HCT116 (cell line): Measurements from ENCODE around the gene AATF. TPM values are rescaled to one million over a fixed set of nuclear protein-coding genes. Genes with fewer than 3 reads are reported as not detected.

ENCODE experiments used
- ATAC-seq: fragments of 200-7000 bp; cut with Tn5 transposase; 2 replicates; pipeline ENCODE4 v1.9.1; 2020; ENCODE audit warnings: mild to moderate bottlenecking, moderate library complexity
- BruUV-seq: library from RNA; stranded (reverse); fragments of 400-500 nt; replicated peaks from 2 replicates; lab custom pipeline; 2021; lab: Mats Ljungman, UMichigan
- CTCF ChIA-PET: fragments of 300-600 bp; sonication (Branson Sonifier 250); formaldehyde crosslinking; loops from one replicate; lab custom pipeline; 2021; ENCODE audit warnings: antibody characterized with exemption; lab: Charles Lee
- POLR2A ChIA-PET: fragments of 300-600, 350-600 bp; sonication (Branson Sonifier 250); formaldehyde crosslinking; loops from one replicate; lab custom pipeline; 2021; ENCODE audit warnings: antibody characterized with exemption; lab: Charles Lee
- RAD21 ChIA-PET, 2 experiments: fragments of 300-600 bp; sonication (Branson Sonifier 250); formaldehyde crosslinking; loops; one replicate each; lab custom pipeline; 2023; ENCODE audit warnings: low total read pairs in 2 of 2; ENCODE audit not compliant: uncharacterized antibody in 2 of 2, unreplicated experiment in 2 of 2, low non-redundant PET in 1 of 2; lab: Charles Lee
- DNase-seq: peaks from one replicate; pipeline ENCODE4 v3.0.0-alpha.2; 2010; ENCODE audit warnings: low read depth, low spot score
- H2AFZ ChIP-seq: fragments of 200-600 bp; shearing (Covaris generic), sonication (generic); 2 replicates; pipeline ENCODE4 v1.6.1; 2017; ENCODE audit warnings: low read depth, mixed run types, mixed read lengths, antibody characterized with exemption, low read length; ENCODE audit not compliant: poor library complexity, severe bottlenecking
- H3K27ac ChIP-seq: 2 replicates; pipeline ENCODE4 v1.5.1; 2012; ENCODE audit warnings: low read depth, low read length
- H3K27me3 ChIP-seq: fragments of 200-600 bp; sonication (generic); 2 replicates; pipeline ENCODE4 v1.6.1; 2016; ENCODE audit warnings: mixed run types, low read length, mixed read lengths; ENCODE audit not compliant: insufficient read depth
- H3K36me3 ChIP-seq, 2 experiments: fragments of 200-500 bp in 1 of 2; fragments of 200-600 bp in 1 of 2; sonication (Bioruptor generic) in 1 of 2; sonication (generic) in 1 of 2; 2 replicates each; pipeline versions ENCODE4 v1.5.1 to v1.6.1; 2014 to 2016; ENCODE audit warnings: low read length in 2 of 2, inconsistent platforms in 1 of 2, mixed read lengths in 1 of 2, mixed run types in 1 of 2; ENCODE audit not compliant: insufficient read depth in 2 of 2, control insufficient read depth in 1 of 2
- H3K4me1 ChIP-seq, 2 experiments: fragments of 200-600 bp in 1 of 2; sonication (generic) in 1 of 2; 2 replicates each; pipeline versions ENCODE4 v1.5.1 to v1.6.1; 2012 to 2017; ENCODE audit warnings: low read length in 2 of 2, inconsistent platforms in 1 of 2, mild to moderate bottlenecking in 1 of 2, mixed read lengths in 1 of 2, mixed run types in 1 of 2, moderate library complexity in 1 of 2; ENCODE audit not compliant: insufficient read depth in 2 of 2, control insufficient read depth in 1 of 2
- H3K4me2 ChIP-seq: fragments of 200-600 bp; sonication (generic); 2 replicates; pipeline ENCODE4 v1.6.1; 2017; ENCODE audit warnings: mixed run types, low read length, mixed read lengths
- H3K4me3 ChIP-seq, 2 experiments: fragments of 200-600 bp in 1 of 2; sonication (generic) in 1 of 2; replicated peaks in 1 of 2; 2 replicates each; pipeline ENCODE4 v1.5.1; 2011 to 2016; ENCODE audit warnings: low read length in 2 of 2, control low read depth in 1 of 2, low read depth in 1 of 2, mild to moderate bottlenecking in 1 of 2, mixed read lengths in 1 of 2, mixed run types in 1 of 2
- H3K79me2 ChIP-seq: fragments of 200-600 bp; sonication (generic); 2 replicates; pipeline ENCODE4 v1.6.1; 2017; ENCODE audit warnings: mild to moderate bottlenecking, mixed run types, low read length, moderate library complexity, mixed read lengths; ENCODE audit not compliant: insufficient read depth
- H3K9ac ChIP-seq: fragments of 200-600 bp; sonication (generic); 2 replicates; pipeline ENCODE4 v1.6.1; 2016; ENCODE audit warnings: low read length, mixed read lengths
- H3K9me2 ChIP-seq: fragments of 200-600 bp; sonication (generic), shearing (Covaris generic); 2 replicates; pipeline ENCODE4 v1.6.1; 2017; ENCODE audit warnings: mixed run types, mild to moderate bottlenecking, moderate library complexity; ENCODE audit not compliant: insufficient read depth
- H3K9me3 ChIP-seq, 2 experiments: fragments of 200-500 bp in 1 of 2; fragments of 200-600 bp in 1 of 2; sonication (Bioruptor generic) in 1 of 2; sonication (generic) in 1 of 2; 2 replicates each; pipeline ENCODE4 v1.6.1; 2014 to 2017; ENCODE audit warnings: low read length in 2 of 2, mixed read lengths in 2 of 2, inconsistent platforms in 1 of 2, low read depth in 1 of 2, mild to moderate bottlenecking in 1 of 2, mixed run types in 1 of 2, moderate library complexity in 1 of 2; ENCODE audit not compliant: control insufficient read depth in 1 of 2, insufficient read depth in 1 of 2
- H4K20me1 ChIP-seq: fragments of 200-600 bp; sonication (generic), shearing (Covaris generic); 2 replicates; pipeline ENCODE4 v1.6.1; 2017; ENCODE audit warnings: mixed run types, mild to moderate bottlenecking, moderate library complexity; ENCODE audit not compliant: insufficient read depth
- ATF3 ChIP-seq: IDR thresholded peaks from 2 replicates; pipeline ENCODE4 v1.6.1; 2012
- CTCF ChIP-seq, 3 experiments: fragments of 200-600 bp in 1 of 3; sonication (generic) in 1 of 3; IDR thresholded peaks in 2 of 3; conservative IDR thresholded peaks in 1 of 3; 2 replicates each; pipeline ENCODE4 v1.5.1; 2012 to 2017; ENCODE audit warnings: low read depth in 2 of 3, low read length in 2 of 3, antibody characterized with exemption in 1 of 3, borderline replicate concordance in 1 of 3, control low read depth in 1 of 3, mild to moderate bottlenecking in 1 of 3, mixed read lengths in 1 of 3, mixed run types in 1 of 3, moderate library complexity in 1 of 3; ENCODE audit not compliant: insufficient read depth in 1 of 3
- POLR2A ChIP-seq: IDR thresholded peaks from 2 replicates; pipeline ENCODE4 v1.7.0; 2011; ENCODE audit warnings: borderline replicate concordance; ENCODE audit not compliant: insufficient read depth, insufficient read length; ENCODE audit errors: extremely low read depth
- REST ChIP-seq: IDR thresholded peaks from 2 replicates; pipeline ENCODE4 v1.6.1; 2012; ENCODE audit warnings: low read depth
- SIN3A ChIP-seq: IDR thresholded peaks from 2 replicates; pipeline ENCODE4 v1.6.1; 2012; ENCODE audit warnings: low read depth
- SRF ChIP-seq: IDR thresholded peaks from 2 replicates; pipeline ENCODE4 v1.6.1; 2012; ENCODE audit warnings: low read depth
- intact Hi-C: fragments of 100-400 bp; cut with micrococcal nuclease; formaldehyde crosslinking; loops from 2 replicates; pipeline ENCODE4 v1.10.0; 2022
- total RNA-seq: library from RNA; stranded (reverse); gene quantifications from one replicate; pipeline ENCODE4 v1.2.1, GENCODE V29; 2021; ENCODE audit not compliant: unreplicated experiment

The AATF gene
- total RNA-seq, 1 experiment from 2014 or later: 105 TPM

- Histone ChIP-seq H4K20me1 (no peaks in the 10 kb centered on the region), H3K36me3 (peaks cover 4 to 5% of the 10 kb centered on the region in 2 experiments; a peak in 2 of 4 replicates), H3K79me2 (peaks cover 10% of the 10 kb centered on the region; the same call in 1 of the 2 replicates), H3K4me3 (no peak overlapping the region), H3K9ac (no peak overlapping the region), H3K4me1 (no peaks in the 10 kb centered on the region), H3K27ac (no peak overlapping the region), H3K4me2 (no peak overlapping the region), H2AFZ (no peak overlapping the region), H3K9me3 (no peaks in the 10 kb centered on the region), H3K27me3 (no peaks in the 10 kb centered on the region), H3K9me2 (no peaks in the 10 kb centered on the region)
- RAD21 ChIA-PET: no interaction called here
- CTCF ChIA-PET: no interaction called here
- POLR2A ChIA-PET: no interaction called here
- TF ChIP-seq ATF3 (no peak), SRF (no peak), POLR2A (no peak), REST (no peak), SIN3A (no peak), CTCF (IDR thresholded peaks at IDR 0.05 in 2 of 3, conservative IDR thresholded peaks at IDR 0.05 in 1 of 3; ENCODE audit: borderline replicate concordance in 1 of 3, insufficient read depth in 1 of 3, low read depth in 2 of 3, low read length in 2 of 3) (no peak)
- intact Hi-C loops: no loop called here
- BruUV-seq: no TSS peak
- ATAC-seq (no peak), DNase-seq (no peak)
Measured at GRCh38 chr17:37031493-37032083, 82.8 kb downstream of the AATF start.
